NCI-H1694 treated with DMSO at 0.1 percent for 48 hours (cell line): Measurements from ENCODE around the gene ETS2.

Source experiments
- DNase-seq: peaks from one replicate; lab custom pipeline; 2025; lab: John Stamatoyannopoulos, UW

Gene ETS2

GRCh38 chr21:38805328-38806152 lies at the start of gene ETS2:
TSS of gene ETS2 (plus strand) at chr21:38805929. CDS start at chr21:38810035, 4,106 bp downstream.
- peak; percentile 77 for DNase-seq

GRCh38 chr21:38756746-38757145 lies 49.0 kb upstream of the ETS2 start:
- DNase-seq, result no peak

- no peak for DNase-seq
These were observed 47.1 kb upstream of the ETS2 start for GRCh38 chr21:38758501-38759214.

- DNase-seq, result no peak
These were observed 46.3 kb upstream of the ETS2 start for GRCh38 chr21:38759413-38759812.

GRCh38 chr21:38760017-38760761 lies 45.5 kb upstream of the ETS2 start:
- no peak for DNase-seq

GRCh38 chr21:38760762-38761155 lies 45.0 kb upstream of the ETS2 start:
- DNase-seq, result no peak

GRCh38 chr21:38761531-38761930 lies 44.2 kb upstream of the ETS2 start:
- no peak for DNase-seq

GRCh38 chr21:38765056-38765455 lies 40.7 kb upstream of the ETS2 start:
- DNase-seq, result no peak

- DNase-seq, result no peak
These were observed 38.6 kb upstream of the ETS2 start for GRCh38 chr21:38766987-38767722.

- no peak for DNase-seq
These were observed 37.2 kb upstream of the ETS2 start for GRCh38 chr21:38768471-38769063.

- no peak for DNase-seq
These were observed 36.4 kb upstream of the ETS2 start for GRCh38 chr21:38769191-38769780.

GRCh38 chr21:38770660-38771059 lies 35.1 kb upstream of the ETS2 start:
- DNase-seq, result no peak

GRCh38 chr21:38771536-38771935 lies 34.2 kb upstream of the ETS2 start:
- no peak for DNase-seq

GRCh38 chr21:38772646-38773045 lies 33.1 kb upstream of the ETS2 start:
- no peak for DNase-seq

- no peak for DNase-seq
These were observed 32.3 kb upstream of the ETS2 start for GRCh38 chr21:38773099-38774061.

- DNase-seq, result no peak
These were observed 31.6 kb upstream of the ETS2 start for GRCh38 chr21:38774152-38774551.

- DNase-seq, result no peak
These were observed 31.0 kb upstream of the ETS2 start for GRCh38 chr21:38774586-38775285.

- DNase-seq, result no peak
These were observed 30.0 kb upstream of the ETS2 start for GRCh38 chr21:38775733-38776132.

GRCh38 chr21:38777015-38777414 lies 28.7 kb upstream of the ETS2 start:
- no peak for DNase-seq
